Astrocyte (in vitro differentiated cells and primary cell): ENCODE data around the gene IL17A. TPM values are rescaled to one million over a fixed set of nuclear protein-coding genes. Genes with fewer than 3 reads are reported as not detected.

Source experiments
- DNase-seq: peaks from one replicate; pipeline ENCODE4 v3.0.0-alpha.2; 2010; ENCODE audit warnings: low read depth
- FAIRE-seq: peaks from 2 replicates; lab custom pipeline; 2011; peaks lifted over from hg19 to GRCh38; lab: Jason Lieb, UNC
- H2AFZ ChIP-seq: 2 replicates; pipeline ENCODE4 v1.6.0; 2012; ENCODE audit warnings: low read depth, low read length, inconsistent platforms
- H3K27ac ChIP-seq: 2 replicates; pipeline ENCODE4 v1.5.1; 2011; ENCODE audit warnings: low read depth, low read length, inconsistent platforms
- H3K27me3 ChIP-seq: 2 replicates; pipeline ENCODE4 v1.6.0; 2011; ENCODE audit warnings: low read length, inconsistent platforms; ENCODE audit not compliant: insufficient read depth
- H3K36me3 ChIP-seq: 2 replicates; pipeline ENCODE4 v1.5.1; 2011; ENCODE audit warnings: low read length, inconsistent platforms; ENCODE audit not compliant: insufficient read depth
- H3K4me1 ChIP-seq: 2 replicates; pipeline ENCODE4 v1.5.1; 2011; ENCODE audit warnings: low read length, inconsistent platforms; ENCODE audit not compliant: insufficient read depth
- H3K4me2 ChIP-seq: 2 replicates; pipeline ENCODE4 v1.6.0; 2012; ENCODE audit warnings: low read length, inconsistent platforms
- H3K4me3 ChIP-seq: 2 replicates; pipeline ENCODE4 v1.5.1; 2011; ENCODE audit warnings: low read depth, mild to moderate bottlenecking, low read length, inconsistent platforms; ENCODE audit not compliant: insufficient read depth
- H3K79me2 ChIP-seq: 2 replicates; pipeline ENCODE4 v1.6.0; 2012; ENCODE audit warnings: mild to moderate bottlenecking, low read length, inconsistent platforms; ENCODE audit not compliant: insufficient read depth
- H3K9ac ChIP-seq: 2 replicates; pipeline ENCODE4 v1.6.0; 2012; ENCODE audit warnings: mild to moderate bottlenecking, low read length, inconsistent platforms
- H3K9me3 ChIP-seq: 2 replicates; pipeline ENCODE4 v1.5.1; 2012; ENCODE audit warnings: low read depth, mild to moderate bottlenecking, low read length, inconsistent platforms; ENCODE audit not compliant: insufficient read depth
- H4K20me1 ChIP-seq: 2 replicates; pipeline ENCODE4 v1.6.0; 2012; ENCODE audit warnings: low read length, inconsistent platforms; ENCODE audit not compliant: insufficient read depth
- H3K27ac Mint-ChIP-seq: one replicate; pipeline ENCODE4 v1.8.0; 2021; ENCODE audit warnings: mild to moderate bottlenecking, mixed read lengths; ENCODE audit not compliant: unreplicated experiment
- H3K27me3 Mint-ChIP-seq: one replicate; pipeline ENCODE4 v1.8.0; 2021; ENCODE audit warnings: low read depth, mixed read lengths; ENCODE audit not compliant: unreplicated experiment
- H3K36me3 Mint-ChIP-seq: one replicate; pipeline ENCODE4 v1.8.0; 2021; ENCODE audit warnings: low read depth, mixed read lengths; ENCODE audit not compliant: unreplicated experiment
- H3K4me1 Mint-ChIP-seq: one replicate; pipeline ENCODE4 v1.8.0; 2021; ENCODE audit warnings: low read depth, mixed read lengths; ENCODE audit not compliant: unreplicated experiment
- H3K4me3 Mint-ChIP-seq: one replicate; pipeline ENCODE4 v1.8.0; 2021; ENCODE audit warnings: mild to moderate bottlenecking, moderate library complexity, mixed read lengths; ENCODE audit not compliant: unreplicated experiment
- H3K9me3 Mint-ChIP-seq: one replicate; pipeline ENCODE4 v1.8.0; 2021; ENCODE audit warnings: mild to moderate bottlenecking, mixed read lengths; ENCODE audit not compliant: unreplicated experiment
- CTCF ChIP-seq: IDR thresholded peaks from 2 replicates; pipeline ENCODE4 v1.5.1; 2011; ENCODE audit warnings: low read depth, mild to moderate bottlenecking, inconsistent platforms, low read length, moderate library complexity; ENCODE audit not compliant: insufficient read depth
- EZH2 ChIP-seq: IDR thresholded peaks from 2 replicates; pipeline ENCODE4 v1.6.1; 2012; ENCODE audit warnings: mild to moderate bottlenecking, low read length, inconsistent platforms; ENCODE audit not compliant: insufficient read depth
- total RNA-seq: library from RNA; stranded (reverse); gene quantifications from 2 replicates; pipeline ENCODE4 v1.2.1, GENCODE V29; 2021

The IL17A gene
- total RNA-seq, 1 donor from 2014 or later, result not detected

GRCh38 chr6:52201046-52201445 is 14.9 kb downstream of the IL17A start:
- no peaks in the 10 kb centered on the region for H3K36me3 ChIP-seq
- H3K9ac ChIP-seq, result no peak overlapping the region
- no peak for FAIRE-seq
- no peaks in the 10 kb centered on the region for H3K79me2 ChIP-seq
- H3K27ac ChIP-seq, result no peak overlapping the region
- no peak overlapping the region for H3K4me3 ChIP-seq
- Mint-ChIP-seq H3K27ac (no peak overlapping the region), H3K36me3 (no peaks in the 10 kb centered on the region), H3K4me3 (no peak overlapping the region), H3K27me3 (no peaks in the 10 kb centered on the region), H3K9me3 (peaks cover 24% of the 10 kb centered on the region), H3K4me1 (no peaks in the 10 kb centered on the region)
- H3K9me3 ChIP-seq, result no peaks in the 10 kb centered on the region
- H2AFZ ChIP-seq, result no peak overlapping the region
- no peaks in the 10 kb centered on the region for H3K4me1 ChIP-seq
- H3K4me2 ChIP-seq, result no peak overlapping the region
- H4K20me1 ChIP-seq, result no peaks in the 10 kb centered on the region
- no peaks in the 10 kb centered on the region for H3K27me3 ChIP-seq
- DNase-seq, result no peak
- TF ChIP-seq EZH2, result no peak
- no peak for TF ChIP-seq CTCF

GRCh38 chr6:52201493-52201892 is 15.3 kb downstream of the IL17A start:
- Histone ChIP-seq H3K36me3 (no peaks in the 10 kb centered on the region), H3K9ac (no peak overlapping the region), H3K4me2 (no peak overlapping the region), H3K79me2 (no peaks in the 10 kb centered on the region), H3K4me3 (no peak overlapping the region), H2AFZ (no peak overlapping the region), H4K20me1 (no peaks in the 10 kb centered on the region), H3K9me3 (no peaks in the 10 kb centered on the region), H3K27me3 (no peaks in the 10 kb centered on the region), H3K27ac (no peak overlapping the region), H3K4me1 (no peaks in the 10 kb centered on the region)
- no peaks in the 10 kb centered on the region for H3K27me3 Mint-ChIP-seq
- FAIRE-seq (no peak), DNase-seq (no peak)
- H3K27ac Mint-ChIP-seq, result no peak overlapping the region
- H3K4me3 Mint-ChIP-seq, result no peak overlapping the region
- H3K9me3 Mint-ChIP-seq, result peaks cover 24% of the 10 kb centered on the region
- no peaks in the 10 kb centered on the region for H3K36me3 Mint-ChIP-seq
- no peaks in the 10 kb centered on the region for H3K4me1 Mint-ChIP-seq
- TF ChIP-seq EZH2 (no peak), CTCF (no peak)

GRCh38 chr6:52207066-52207465 is 20.9 kb downstream of the IL17A start:
- Histone ChIP-seq H2AFZ (no peak overlapping the region), H3K27ac (no peak overlapping the region), H3K4me1 (no peaks in the 10 kb centered on the region), H3K27me3 (no peaks in the 10 kb centered on the region), H3K4me3 (no peak overlapping the region), H3K9ac (no peak overlapping the region), H4K20me1 (no peaks in the 10 kb centered on the region), H3K79me2 (no peaks in the 10 kb centered on the region), H3K9me3 (no peaks in the 10 kb centered on the region), H3K4me2 (no peak overlapping the region), H3K36me3 (no peaks in the 10 kb centered on the region)
- no peak for DNase-seq
- Mint-ChIP-seq H3K4me1 (no peaks in the 10 kb centered on the region), H3K27me3 (peaks cover 6% of the 10 kb centered on the region), H3K27ac (no peak overlapping the region), H3K9me3 (peaks cover 6% of the 10 kb centered on the region), H3K4me3 (no peak overlapping the region), H3K36me3 (no peaks in the 10 kb centered on the region)
- TF ChIP-seq CTCF (no peak), EZH2 (no peak)
- no peak for FAIRE-seq
